Ascending aorta (tissue), 2 donors: ENCODE results near the gene ZNF880. TPM values are rescaled to one million over a fixed set of nuclear protein-coding genes. Genes with fewer than 3 reads are reported as not detected.
"Not testable (repeated sequence)": the region's sequence is repeated elsewhere in the genome, so short reads cannot be mapped to it uniquely, and the experiment has no call there.

ENCODE experiments used
- DNase-seq, 2 donors: peaks; one replicate each; pipeline ENCODE4 v3.0.0-alpha.2; 2019; ENCODE audit warnings: low spot score in 2 of 2
- H3K27ac ChIP-seq, 2 donors: fragments of 200-600 bp; sonication (generic); one replicate each; pipeline ENCODE4 v1.5.1; 2016 to 2017; ENCODE audit warnings: mild to moderate bottlenecking in 1 of 2
- H3K27me3 ChIP-seq: fragments of 200-600 bp; sonication (generic); one replicate; pipeline ENCODE4 v1.5.1; 2017
- H3K36me3 ChIP-seq, 2 donors: fragments of 200-600 bp; sonication (generic); one replicate each; pipeline ENCODE4 v1.5.1; 2016
- H3K4me1 ChIP-seq, 2 donors: fragments of 200-600 bp; sonication (generic); one replicate each; pipeline ENCODE4 v1.5.1; 2016 to 2017; ENCODE audit warnings: mild to moderate bottlenecking in 1 of 2
- H3K4me3 ChIP-seq, 2 donors: fragments of 200-600 bp; sonication (generic); one replicate each; pipeline ENCODE4 v1.5.1; 2016 to 2017; ENCODE audit warnings: mild to moderate bottlenecking in 1 of 2
- H3K9me3 ChIP-seq, 2 donors: fragments of 200-600 bp; sonication (generic); one replicate each; pipeline ENCODE4 v1.5.1; 2016
- CTCF ChIP-seq, 3 experiments: fragments of 200-600 bp in 2 of 3; fragments of 450-650 bp in 1 of 3; sonication (generic) in 2 of 3; IDR thresholded peaks; one replicate each; pipeline ENCODE4 v1.5.1; 2016 to 2019; ENCODE audit warnings: antibody characterized with exemption in 3 of 3, mild to moderate bottlenecking in 1 of 3, moderate library complexity in 1 of 3
- intact Hi-C: fragments of 100-400 bp; cut with DNase I; formaldehyde crosslinking; loops from one replicate; pipeline ENCODE4 v1.15.1; 2023
- total RNA-seq: library from RNA; depleted of rRNA; stranded (reverse); fragments of >200 nt; gene quantifications from one replicate; pipeline ENCODE4 v1.1.0, GENCODE V29; 2016

Gene ZNF880
- total RNA-seq, 1 donor from 2014 or later = 21.5 TPM

GRCh38 chr19:52336791-52337381, 32.8 kb upstream of the ZNF880 start:
- Histone ChIP-seq H3K27me3 (no peaks in the 10 kb centered on the region), H3K4me3 (peak overlapping the region; percentile 67), H3K9me3 (peaks cover 25 to 28% of the 10 kb centered on the region in 2 donors), H3K36me3 (no peaks in the 10 kb centered on the region), H3K4me1 (peaks cover 0 to 4% of the 10 kb centered on the region in 2 donors), H3K27ac (peak overlapping the region; percentile 67 to 84)
- DNase-seq = no peak
- intact Hi-C loops = loop anchor here (2.0 kb wide), 1 partner anchor 32 kb away; the partner anchor contains the start of gene ZNF880
- no peak for TF ChIP-seq CTCF (IDR thresholded peaks at IDR 0.05)

GRCh38 chr19:52339022-52339421, 30.7 kb upstream of the ZNF880 start:
- H3K36me3 ChIP-seq, H3K4me1 ChIP-seq, H3K27me3 ChIP-seq, H3K4me3 ChIP-seq, DNase-seq, H3K27ac ChIP-seq, intact Hi-C loops, H3K9me3 ChIP-seq: not testable (repeated sequence)

- Histone ChIP-seq H3K27ac (no peak overlapping the region), H3K9me3 (no peaks in the 10 kb centered on the region), H3K4me1 (no peaks in the 10 kb centered on the region), H3K4me3 (no peak overlapping the region), H3K36me3 (peaks cover 4 to 6% of the 10 kb centered on the region in 2 donors), H3K27me3 (no peaks in the 10 kb centered on the region)
- peak; percentile 28 to 52 (median 34) for TF ChIP-seq CTCF (IDR thresholded peaks at IDR 0.05)
- DNase-seq = peak in 1 of 2 donors; percentile 67
- intact Hi-C loops = no loop called here
Observed at GRCh38 chr19:52343548-52343947, 26.2 kb upstream of the ZNF880 start.

- H3K36me3 ChIP-seq = peaks cover 12 to 20% of the 10 kb centered on the region in 2 donors
- intact Hi-C loops = no loop called here
- no peak overlapping the region for H3K27ac ChIP-seq
Observed at GRCh38 chr19:52345162-52345561, 24.6 kb upstream of the ZNF880 start.

GRCh38 chr19:52351512-52351911, 18.2 kb upstream of the ZNF880 start:
- no peak for TF ChIP-seq CTCF (IDR thresholded peaks at IDR 0.05)
- no peaks in the 10 kb centered on the region for H3K27me3 ChIP-seq
- H3K4me1 ChIP-seq = no peaks in the 10 kb centered on the region
- no peak overlapping the region for H3K4me3 ChIP-seq
- no peak for DNase-seq
- H3K36me3 ChIP-seq = peaks cover 36 to 60% of the 10 kb centered on the region in 2 donors
- peaks cover 0 to 22% of the 10 kb centered on the region in 2 donors for H3K9me3 ChIP-seq
- intact Hi-C loops = no loop called here
- no peak overlapping the region for H3K27ac ChIP-seq

More at GRCh38 chr19:52345162-52345561, 24.6 kb upstream of the ZNF880 start:
- no peaks in the 10 kb centered on the region for H3K4me1 ChIP-seq
- TF ChIP-seq CTCF (IDR thresholded peaks at IDR 0.05) = no peak
- no peak for DNase-seq
- H3K9me3 ChIP-seq = no peaks in the 10 kb centered on the region
- no peaks in the 10 kb centered on the region for H3K27me3 ChIP-seq
- no peak overlapping the region for H3K4me3 ChIP-seq

- no peak overlapping the region for H3K27ac ChIP-seq
- H3K36me3 ChIP-seq = peaks cover 12 to 36% of the 10 kb centered on the region in 2 donors
- H3K9me3 ChIP-seq = peaks cover 44 to 82% of the 10 kb centered on the region in 2 donors
Observed at GRCh38 chr19:52366414-52366824, 3.3 kb upstream of the ZNF880 start.

More at GRCh38 chr19:52366414-52366824, 3.3 kb upstream of the ZNF880 start:
- H3K4me1 ChIP-seq = peaks cover 0 to 4% of the 10 kb centered on the region in 2 donors
- no peaks in the 10 kb centered on the region for H3K27me3 ChIP-seq
- no peak for DNase-seq
- no peak for TF ChIP-seq CTCF (IDR thresholded peaks at IDR 0.05)
- no peak overlapping the region for H3K4me3 ChIP-seq
- intact Hi-C loops = no loop called here
